Activated T-helper 1 cell treated with anti-CD3 and anti-CD28 coated beads, Interleukin-2, amount 50 U/mL, for 16 hours (primary cell): ENCODE measurements around the gene ZNF394.

Experiments
- DNase-seq, 2 donors: peaks; one replicate each; pipeline ENCODE4 v3.0.0-alpha.2; 2020; ENCODE audit warnings: low read depth in 1 of 2, low spot score in 1 of 2

Gene ZNF394

GRCh38 chr7:99497766-99498545, 2.1 kb downstream of the ZNF394 start:
- DNase-seq: no peak

- DNase-seq: no peak
Observed at GRCh38 chr7:99493823-99494222, 6.3 kb downstream of the ZNF394 start.

- no peak for DNase-seq
Observed at GRCh38 chr7:99490878-99491277, 9.2 kb downstream of the ZNF394 start.

DNA sequence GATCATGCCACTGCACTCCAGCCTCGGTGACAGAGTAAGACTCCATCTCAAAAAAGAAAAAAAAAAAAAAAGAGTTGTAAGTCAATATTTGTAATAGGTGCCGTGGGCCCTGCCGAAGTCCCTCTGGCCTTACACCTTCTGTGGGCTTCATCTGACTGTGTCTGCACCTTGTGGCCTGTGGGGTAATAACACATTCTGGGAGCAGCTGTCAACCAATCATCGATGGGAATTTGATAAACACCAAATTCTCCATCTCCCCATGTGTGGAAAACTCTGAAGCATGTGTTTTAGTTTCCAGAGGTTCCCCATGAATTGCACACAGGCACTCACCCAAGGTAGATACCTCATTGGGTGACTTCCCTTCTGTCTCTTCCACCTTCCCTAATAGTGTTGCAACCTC, 10.8 kb downstream of the ZNF394 start:
- DNase-seq: no peak

GRCh38 chr7:99485094-99485493, 15.0 kb downstream of the ZNF394 start:
- DNase-seq: no peak

DNA sequence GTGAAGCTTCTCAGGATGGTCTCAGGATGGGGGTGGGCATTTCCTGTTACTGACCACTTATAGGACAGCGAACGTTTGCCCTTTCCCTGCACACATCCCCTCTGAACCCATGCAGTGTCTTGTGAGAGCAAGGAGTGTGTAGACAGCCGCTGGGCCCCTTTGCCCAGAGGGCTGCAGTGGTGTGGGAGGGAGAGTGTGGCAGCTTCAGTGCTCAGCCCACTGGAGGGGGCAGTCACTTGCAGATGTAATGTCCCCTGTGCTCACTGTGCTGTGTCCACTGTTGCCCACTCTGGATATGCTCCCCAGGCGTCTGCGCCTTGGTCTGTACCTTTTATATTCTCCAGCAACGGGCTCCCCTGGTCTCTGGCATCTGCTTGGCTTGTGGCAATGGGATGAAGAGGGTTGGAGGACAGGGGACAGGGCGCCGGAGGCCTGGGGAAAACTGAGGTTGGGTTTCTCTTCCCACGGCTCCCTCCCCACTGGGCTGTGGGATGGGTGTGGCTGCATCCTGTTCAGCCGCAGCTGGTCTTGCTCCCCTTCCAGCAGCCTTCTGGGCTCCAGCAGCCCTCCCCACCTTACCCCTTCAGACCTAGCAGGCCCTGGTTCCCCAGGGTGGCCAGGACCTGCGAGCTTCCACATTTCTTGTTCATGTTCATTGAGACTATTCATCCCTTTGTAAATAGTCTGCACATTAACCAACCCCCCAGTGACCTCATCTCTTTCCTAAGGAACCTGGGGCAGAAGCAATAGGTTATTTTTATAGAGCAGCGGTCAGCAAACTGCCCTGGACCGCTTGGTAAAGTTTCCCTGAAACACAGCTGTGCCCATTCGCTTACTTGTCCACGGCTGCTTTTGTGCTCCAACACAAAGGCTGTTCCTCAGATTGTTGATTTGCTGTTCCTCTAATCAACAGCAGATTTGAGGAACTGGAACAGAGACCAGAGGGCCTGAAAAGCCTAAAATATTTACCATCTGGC, 21.3 kb downstream of the ZNF394 start:
- no peak for DNase-seq

DNA sequence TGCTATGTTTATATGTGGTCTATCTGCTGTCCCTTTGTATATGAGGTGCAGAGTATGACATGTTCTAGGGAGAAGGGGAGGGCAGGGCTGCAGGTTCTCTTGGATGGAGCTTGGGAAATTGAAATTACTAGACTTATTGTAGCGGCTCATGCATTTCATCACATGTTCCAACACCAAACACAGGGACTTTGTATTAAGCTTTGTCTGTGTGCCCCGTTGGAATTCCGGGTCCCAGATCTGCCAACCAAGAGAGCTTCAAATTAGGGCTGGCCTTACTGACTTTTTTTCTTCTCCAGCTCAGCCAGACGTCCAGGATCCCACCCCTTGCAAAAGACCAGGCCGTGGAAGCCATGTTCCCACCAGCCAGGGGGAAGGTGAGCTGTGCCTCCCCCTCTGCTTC, 24.0 kb downstream of the ZNF394 start:
- DNase-seq: no peak

DNA sequence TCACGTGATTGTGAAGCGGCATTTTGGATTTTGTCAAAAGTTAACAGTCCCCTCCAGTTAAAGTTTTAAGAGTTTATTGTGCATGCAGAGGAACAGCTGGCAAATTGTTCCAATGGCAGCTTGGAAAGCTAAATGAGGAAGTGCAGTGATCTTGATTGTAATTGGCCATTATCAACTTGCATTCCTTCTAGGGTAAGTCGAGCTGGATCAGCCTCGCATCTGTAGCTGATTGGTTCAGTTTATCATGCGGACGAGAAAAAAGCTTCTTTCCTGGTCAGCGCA, 26.8 kb downstream of the ZNF394 start:
- DNase-seq: no peak

- peak; percentile 97 for DNase-seq
Observed at GRCh38 chr7:99472561-99473314, 27.3 kb downstream of the ZNF394 start, which contains the start of gene ZNF789. TSS of gene ZNF789 (plus strand) at chr7:99472890. CDS start at chr7:99476457, 3,567 bp downstream.

DNA sequence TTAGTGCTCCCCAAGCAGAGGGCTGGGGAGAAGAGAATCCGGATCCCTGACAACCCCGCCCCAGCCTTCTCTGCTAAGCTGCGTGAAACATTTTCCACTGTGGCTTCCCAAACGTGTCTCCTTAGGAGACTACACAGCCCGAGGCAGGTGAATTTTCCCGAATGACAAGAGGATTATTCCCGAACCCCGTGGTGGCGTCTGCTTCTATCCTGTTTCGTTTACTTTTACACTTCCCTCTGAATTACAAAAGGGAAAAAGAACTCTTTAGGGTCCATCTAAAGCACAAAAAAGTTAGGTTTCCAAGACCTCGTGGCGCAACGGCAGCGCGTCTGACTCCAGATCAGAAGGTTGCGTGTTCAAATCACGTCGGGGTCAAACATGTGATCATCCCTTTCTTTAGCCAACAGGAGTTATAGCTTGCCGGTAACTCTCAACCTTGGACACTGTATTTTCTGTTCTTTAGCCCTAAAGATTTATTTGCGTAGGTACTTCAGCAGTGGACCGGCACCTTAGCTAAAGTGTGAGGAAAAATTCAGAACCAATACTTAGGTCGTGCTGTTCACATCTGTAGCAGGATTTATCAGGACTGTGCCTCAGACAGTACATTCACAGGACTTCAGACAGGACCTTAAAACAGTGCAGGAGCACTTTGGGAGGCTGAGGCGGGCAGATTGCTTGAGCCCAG, 30.6 kb downstream of the ZNF394 start:
- no peak for DNase-seq

- DNase-seq: no peak
Observed at GRCh38 chr7:99468336-99468918, 31.7 kb downstream of the ZNF394 start.

GRCh38 chr7:99465421-99465768, 34.7 kb downstream of the ZNF394 start:
- DNase-seq: no peak

- no peak for DNase-seq
Observed at GRCh38 chr7:99461221-99461620, 38.9 kb downstream of the ZNF394 start.

GRCh38 chr7:99460651-99461050, 39.4 kb downstream of the ZNF394 start:
- DNase-seq: no peak

DNA sequence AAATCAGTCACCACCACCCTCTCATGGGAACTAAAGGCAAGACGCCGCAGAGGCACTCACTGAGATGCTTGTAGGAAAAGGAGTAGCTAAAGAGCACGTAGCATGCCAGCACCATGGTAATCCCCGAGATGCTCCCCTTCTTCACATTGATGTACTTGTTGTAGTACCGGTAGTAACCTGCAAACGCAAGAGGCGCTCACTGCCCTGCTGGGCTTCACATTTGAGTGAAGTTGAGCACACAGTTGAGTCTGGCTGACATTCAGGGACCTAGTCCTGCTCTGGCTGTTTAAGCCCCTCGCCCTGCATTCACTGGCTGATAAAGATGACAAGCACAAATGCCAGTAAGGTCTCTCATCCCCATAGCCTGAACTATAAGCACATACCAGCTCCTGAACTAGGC, 41.0 kb downstream of the ZNF394 start:
- DNase-seq: no peak

GRCh38 chr7:99457650-99458493, 42.2 kb downstream of the ZNF394 start:
- no peak for DNase-seq

DNA sequence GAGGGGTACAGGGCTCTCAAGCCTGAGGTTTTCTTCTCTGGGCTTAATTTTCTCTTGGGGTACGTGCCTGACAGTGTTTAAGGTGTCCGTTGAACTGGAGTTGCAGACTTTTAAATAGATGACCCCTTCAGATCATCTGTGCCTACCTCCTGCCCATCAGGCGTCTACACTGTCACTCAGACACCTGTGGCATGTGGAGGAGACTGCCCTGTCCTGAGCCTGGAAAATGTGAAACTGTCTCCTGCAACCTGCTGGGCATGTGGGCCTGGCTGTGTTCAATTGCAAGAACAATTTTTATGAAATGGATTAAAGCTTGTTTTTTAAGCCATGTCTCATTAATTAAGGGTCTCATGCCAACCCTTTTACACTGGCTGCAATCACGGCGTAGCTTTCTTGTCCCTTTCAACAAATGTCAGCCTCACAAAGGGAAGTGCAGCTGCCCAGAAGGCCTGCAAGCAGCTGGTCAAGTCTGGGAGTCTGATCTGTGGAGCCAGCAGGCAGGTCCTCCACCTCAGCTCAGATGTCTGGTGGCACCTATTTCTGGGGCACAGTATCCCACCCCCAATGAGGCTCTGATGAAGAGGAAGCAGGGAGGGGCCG, 42.9 kb downstream of the ZNF394 start:
- no peak for DNase-seq

- DNase-seq: no peak
Observed at GRCh38 chr7:99456288-99456687, 43.8 kb downstream of the ZNF394 start.

GRCh38 chr7:99455874-99456273, 44.2 kb downstream of the ZNF394 start:
- DNase-seq: no peak
